ENCODE measurements around the gene NDST3.

DNA sequence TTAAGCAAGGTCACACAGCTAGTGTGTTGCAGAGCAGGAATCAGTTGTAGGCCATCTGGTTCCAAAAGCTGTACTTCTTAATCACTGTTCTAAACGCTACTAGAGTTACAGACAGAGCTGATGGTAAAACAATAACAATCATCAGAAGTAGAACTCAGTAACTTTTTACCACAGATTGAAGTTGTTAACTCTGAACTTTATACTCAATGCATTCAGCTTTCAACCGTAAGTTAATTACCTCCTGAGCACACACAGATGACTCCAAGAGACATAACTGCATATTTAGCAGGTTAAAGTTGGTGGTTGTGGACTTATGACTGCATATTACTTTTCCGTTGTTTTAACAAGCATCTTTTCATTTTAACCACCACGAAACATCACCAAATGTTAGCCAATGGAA, 191.2 kb downstream of the NDST3 start:
- TF ChIP-seq CTCF (IDR thresholded peaks at IDR 0.05) (no peak), POLR2A (IDR thresholded peaks at IDR 0.05) (no peak)
